Motor neuron (in vitro differentiated cells): ENCODE results near the gene MYEOV. TPM values are rescaled to one million over a fixed set of nuclear protein-coding genes. Genes with fewer than 3 reads are reported as not detected.

ENCODE experiments used
- ATAC-seq, 8 experiments: fragments of 200-7000 bp; cut with Tn5 transposase; replicated peaks in 6 of 8; 2 replicates each; pipeline ENCODE4 v1.8.0; 2021; ENCODE audit warnings: mild to moderate bottlenecking in 8 of 8, moderate library complexity in 8 of 8
- H3K27ac ChIP-seq, 2 donors: fragments of 250-450 bp; sonication (Bioruptor Pico); 2 replicates each; pipeline ENCODE4 v1.9.0; 2021; ENCODE audit warnings: antibody characterized with exemption in 2 of 2, mild to moderate bottlenecking in 2 of 2, moderate library complexity in 1 of 2
- H3K4me1 ChIP-seq, 2 donors: fragments of 250-450 bp; sonication (Bioruptor Pico); replicated peaks in 1 of 2; 2 replicates each; pipeline ENCODE4 v1.6.1; 2021; ENCODE audit warnings: antibody characterized with exemption in 2 of 2, mild to moderate bottlenecking in 2 of 2, moderate library complexity in 1 of 2
- H3K4me3 ChIP-seq, 5 donors: fragments of 250-450 bp; sonication (Bioruptor Pico); 2 replicates each; pipeline ENCODE4 v1.9.0; 2021; ENCODE audit warnings: antibody characterized with exemption in 5 of 5, mild to moderate bottlenecking in 5 of 5, moderate library complexity in 4 of 5
- WGBS, 10 experiments: fragments of 450-650 bp; shearing (Covaris generic); methylation state at CpG; one replicate each; pipeline ENCODE4 v1.0.0; 2022; 5-methylcytosine and 5-hydroxymethylcytosine counted together
- in situ Hi-C, 9 experiments: fragments of 400-800 bp; cut with MboI; loops; one replicate each; pipeline ENCODE4 v1.15.0; 2021; ENCODE audit warnings: low sequenced_read_pairs in 9 of 9, low pct_unique_long_range_greater_than_20kb in 2 of 9; ENCODE audit not compliant: unreplicated experiment in 9 of 9
- total RNA-seq, 8 experiments: library from RNA; unstranded; fragments of 300-600 nt; gene quantifications; 2 replicates each; pipeline versions ENCODE4 v1.2.3 to v1.2.4, GENCODE V29; 2022

The MYEOV gene
- total RNA-seq, 8 experiments from 2014 or later: 0.05 to 59.6 (median 1.3) TPM; not detected in 1

GRCh38 chr11:69269926-69270697 lies 23.8 kb upstream of the MYEOV start:
- Histone ChIP-seq H3K4me3 (no peak overlapping the region), H3K4me1 (peaks cover 0 to 3% of the 10 kb centered on the region in 2 donors), H3K27ac (no peak overlapping the region)
- 59% methylated on average over 2 of the region's 21 CpGs; no CpG with 5 or more reads in 9 of the 10 experiments for WGBS, 10 experiments
- in situ Hi-C loops: no loop called here
- no peak for ATAC-seq

- no peak for ATAC-seq
- Histone ChIP-seq H3K4me3 (no peak overlapping the region), H3K4me1 (peaks cover 0 to 3% of the 10 kb centered on the region in 2 donors), H3K27ac (no peak overlapping the region)
- in situ Hi-C loops: no loop called here
- 60 to 100% (median 82%) methylated on average over 1 to 4 of the region's 7 CpGs; no CpG with 5 or more reads in 3 of the 10 experiments for WGBS, 10 experiments
Measured at GRCh38 chr11:69270941-69271340, 23.0 kb upstream of the MYEOV start.

GRCh38 chr11:69272055-69272454 lies 21.9 kb upstream of the MYEOV start:
- in situ Hi-C loops: no loop called here
- H3K4me3 ChIP-seq: no peak overlapping the region
- peaks cover 0 to 3% of the 10 kb centered on the region in 2 donors for H3K4me1 ChIP-seq
- WGBS, 10 experiments: 25 to 100% (median 72%) methylated on average over 2 to 3 of the region's 3 CpGs; no CpG with 5 or more reads in 1 of the 10 experiments
- H3K27ac ChIP-seq: no peak overlapping the region
- ATAC-seq: no peak

DNA sequence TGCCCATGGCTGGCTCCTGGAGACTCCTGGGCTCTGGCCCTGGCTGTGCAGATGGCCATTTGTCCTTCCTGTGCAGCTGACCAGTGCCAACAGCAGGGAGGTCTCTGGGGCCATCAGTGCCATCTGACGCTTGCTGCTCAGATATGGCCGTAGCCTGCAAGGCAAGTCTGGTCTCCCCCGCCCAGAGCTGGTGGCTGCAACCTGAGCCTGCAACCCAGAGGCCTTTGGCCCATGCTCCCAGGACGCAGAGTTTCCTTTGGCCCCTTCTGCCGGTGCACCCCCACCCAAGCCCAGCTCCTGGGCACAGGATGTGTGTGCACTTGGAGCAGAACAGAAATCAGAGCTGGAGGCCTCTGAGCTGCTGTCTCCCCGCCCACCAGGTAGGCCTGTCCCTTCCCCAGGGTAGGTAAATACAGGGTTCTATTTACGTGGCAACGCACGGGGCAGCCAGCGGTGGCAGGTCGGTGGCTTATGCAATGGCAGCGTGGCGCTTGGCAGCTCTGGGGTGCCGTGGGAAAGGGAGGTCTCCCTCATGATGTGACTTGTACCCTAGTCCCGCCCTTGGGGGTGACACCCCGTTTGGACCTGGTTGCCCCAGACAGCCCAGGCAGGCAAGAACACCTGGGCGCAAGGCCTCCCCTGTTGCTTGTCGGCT lies 21.0 kb upstream of the MYEOV start:
- peaks cover 0 to 12% of the 10 kb centered on the region in 2 donors for H3K4me1 ChIP-seq
- ATAC-seq: no peak
- no peak overlapping the region for H3K4me3 ChIP-seq
- no peak overlapping the region for H3K27ac ChIP-seq
- in situ Hi-C loops: no loop called here
- 53 to 90% (median 86%) methylated on average over 1 to 3 of the region's 18 CpGs; no CpG with 5 or more reads in 6 of the 10 experiments for WGBS, 10 experiments

GRCh38 chr11:69273571-69273970 lies 20.4 kb upstream of the MYEOV start:
- 67 to 100% (median 85%) methylated on average over 1 to 5 of the region's 6 CpGs; no CpG with 5 or more reads in 6 of the 10 experiments for WGBS, 10 experiments
- Histone ChIP-seq H3K4me1 (peaks cover 0 to 12% of the 10 kb centered on the region in 2 donors), H3K4me3 (no peak overlapping the region), H3K27ac (no peak overlapping the region)
- ATAC-seq: no peak
- in situ Hi-C loops: no loop called here

DNA sequence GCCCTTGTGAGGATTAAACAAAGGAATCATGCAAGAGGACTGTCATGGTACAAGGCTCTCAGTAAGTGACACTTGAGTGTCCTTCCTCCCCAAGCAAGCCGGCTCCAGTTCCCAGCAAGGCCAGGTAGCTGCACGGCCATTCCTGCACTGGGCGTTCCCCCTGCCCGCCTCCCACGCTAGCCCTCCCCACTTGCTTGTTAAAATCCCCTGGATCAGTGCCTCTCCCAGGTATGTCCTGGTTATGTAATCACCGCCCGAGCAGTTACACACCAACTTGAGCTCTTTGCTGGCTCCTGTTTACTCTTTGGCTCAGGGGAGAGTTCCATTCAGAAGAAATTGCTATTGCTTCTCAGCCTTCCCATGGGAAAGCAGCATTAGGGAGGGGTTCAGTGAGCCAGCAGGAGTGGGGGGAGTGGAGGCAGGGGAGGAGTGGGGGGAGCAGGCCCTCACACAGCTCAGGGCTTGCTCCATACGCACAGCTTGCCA lies 19.4 kb upstream of the MYEOV start:
- in situ Hi-C loops: loop anchor here in 1 of 9 experiments (25.0 kb wide), 1 partner anchor 388 kb away; no protein-coding TSS in a partner anchor
- ATAC-seq: peak in 5 of 8 experiments; percentile 21 to 69 (median 43)
- Histone ChIP-seq H3K4me3 (no peak overlapping the region), H3K27ac (no peak overlapping the region), H3K4me1 (peaks cover 0 to 12% of the 10 kb centered on the region in 2 donors)
- whole genome bisulfite sequencing, 10 experiments: 45 to 83% (median 62%) methylated on average over 1 to 4 of the region's 8 CpGs; no CpG with 5 or more reads in 5 of the 10 experiments

DNA sequence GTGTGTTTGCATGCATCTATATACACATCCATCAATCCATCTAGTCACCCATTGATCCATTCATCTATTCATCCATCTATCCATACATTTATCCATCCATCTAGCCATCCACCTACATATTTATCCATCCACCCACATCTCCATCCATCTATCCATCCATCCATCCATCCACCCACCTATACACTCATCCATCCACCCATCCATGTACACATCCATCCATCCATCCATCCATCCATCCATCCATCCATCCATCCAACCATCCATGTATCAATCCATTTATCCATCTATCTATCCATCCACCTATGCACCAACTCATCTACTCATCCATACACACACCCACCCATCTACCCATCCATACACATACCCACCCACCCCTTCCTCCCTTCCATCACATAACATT lies 18.8 kb upstream of the MYEOV start:
- no peak for ATAC-seq
- Histone ChIP-seq H3K4me3 (no peak overlapping the region), H3K4me1 (peaks cover 1 to 12% of the 10 kb centered on the region in 2 donors), H3K27ac (no peak overlapping the region)
- in situ Hi-C loops: loop anchor here in 1 of 9 experiments (25.0 kb wide), 1 partner anchor 387 kb away; no protein-coding TSS in a partner anchor

- in situ Hi-C loops: loop anchor here in 1 of 9 experiments (25.0 kb wide), 1 partner anchor 386 kb away; no protein-coding TSS in a partner anchor
- H3K27ac ChIP-seq: no peak overlapping the region
- H3K4me1 ChIP-seq: peaks cover 4 to 16% of the 10 kb centered on the region in 2 donors
- 40 to 97% (median 87%) methylated on average over 1 to 3 of the region's 3 CpGs; no CpG with 5 or more reads in 4 of the 10 experiments for WGBS, 10 experiments
- no peak for ATAC-seq
- no peak overlapping the region for H3K4me3 ChIP-seq
Measured at GRCh38 chr11:69276165-69276564, 17.8 kb upstream of the MYEOV start.

DNA sequence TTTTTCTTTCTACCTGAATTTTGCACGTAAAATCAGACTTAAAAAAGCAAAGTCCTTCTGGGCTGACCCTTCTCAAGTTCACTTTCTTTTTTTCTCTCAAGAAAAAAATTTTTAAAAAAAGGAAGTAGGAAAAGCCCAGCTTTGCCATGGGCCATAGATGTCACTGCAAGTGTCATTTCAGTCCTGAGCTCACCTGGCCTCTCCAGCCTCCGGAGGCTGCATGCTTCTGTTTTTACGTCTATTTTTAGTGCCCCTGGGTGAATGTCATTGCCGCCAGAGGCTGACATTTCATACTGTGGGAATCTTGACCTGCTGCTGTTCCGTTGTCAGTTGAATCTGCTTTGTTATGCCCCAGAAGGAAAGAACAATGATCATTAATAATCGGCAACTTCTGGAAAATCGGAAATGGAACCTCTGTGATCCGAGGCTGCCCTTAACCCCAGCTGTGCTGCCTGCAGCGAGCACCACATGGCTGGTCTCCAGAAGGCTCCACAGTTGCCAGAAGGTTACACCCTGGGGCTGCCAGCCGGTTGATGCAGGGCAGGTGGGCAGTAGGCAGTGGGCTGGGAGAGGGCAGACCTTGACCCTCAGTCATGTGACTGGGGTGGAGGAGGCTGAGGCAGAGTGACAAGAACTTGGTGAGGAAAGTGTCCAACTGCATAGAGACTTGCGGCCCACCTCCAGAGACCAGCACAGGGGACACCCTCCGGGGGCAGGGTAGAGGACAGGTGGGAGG lies 16.7 kb upstream of the MYEOV start:
- WGBS, 10 experiments: 26 to 96% (median 66%) methylated on average over 2 to 6 of the region's 12 CpGs; no CpG with 5 or more reads in 2 of the 10 experiments
- H3K27ac ChIP-seq: no peak overlapping the region
- in situ Hi-C loops: loop anchor here in 1 of 9 experiments (25.0 kb wide), 1 partner anchor 385 kb away; no protein-coding TSS in a partner anchor
- no peak for ATAC-seq
- H3K4me1 ChIP-seq: peaks cover 4 to 16% of the 10 kb centered on the region in 2 donors
- H3K4me3 ChIP-seq: no peak overlapping the region

GRCh38 chr11:69278091-69278867 lies 15.7 kb upstream of the MYEOV start:
- 57 to 100% (median 77%) methylated on average over 1 to 5 of the region's 12 CpGs; no CpG with 5 or more reads in 4 of the 10 experiments for WGBS, 10 experiments
- Histone ChIP-seq H3K27ac (no peak overlapping the region), H3K4me3 (no peak overlapping the region), H3K4me1 (peaks cover 4 to 16% of the 10 kb centered on the region in 2 donors)
- in situ Hi-C loops: loop anchor here in 1 of 9 experiments (25.0 kb wide), 1 partner anchor 384 kb away; no protein-coding TSS in a partner anchor
- peak in 1 of 8 experiments; percentile 24 for ATAC-seq

DNA sequence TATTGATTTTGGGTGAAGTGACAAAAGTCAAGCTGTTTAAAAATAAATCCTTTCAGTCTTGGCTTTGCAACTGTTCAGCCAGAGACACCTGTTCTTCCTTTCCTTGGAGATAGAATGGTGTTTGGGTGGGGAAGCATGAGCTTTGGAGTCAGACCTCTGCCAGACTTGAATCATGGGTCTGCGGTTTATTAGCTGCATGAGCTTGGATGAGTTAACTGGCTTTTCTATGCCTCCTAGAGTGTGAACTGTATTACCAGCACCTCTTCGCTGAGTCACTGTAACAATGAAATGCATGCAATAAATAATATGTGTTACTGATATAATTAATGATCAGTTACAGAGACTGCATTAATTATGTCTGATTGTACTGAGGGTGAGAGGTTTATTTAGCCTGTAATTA lies 13.5 kb upstream of the MYEOV start:
- peak in 7 of 8 experiments; percentile 62 to 87 (median 71) for ATAC-seq
- in situ Hi-C loops: loop anchor here in 1 of 9 experiments (25.0 kb wide), 1 partner anchor 382 kb away; no protein-coding TSS in a partner anchor

More for the DNA sequence above, 13.5 kb upstream of the MYEOV start:
- Histone ChIP-seq H3K4me3 (no peak overlapping the region), H3K27ac (no peak overlapping the region), H3K4me1 (peaks cover 4 to 13% of the 10 kb centered on the region in 2 donors)
- WGBS, 10 experiments: 6 to 100% (median 77%) methylated on average over 1 to 2 of the region's 2 CpGs; no CpG with 5 or more reads in 1 of the 10 experiments
